Tibial nerve (tissue), 4 donors: ENCODE measurements around the gene DYRK1A.

Source experiments
- CTCF ChIP-seq, 5 experiments: fragments of 200-600 bp in 3 of 5; fragments of 450-650 bp in 2 of 5; sonication (generic) in 3 of 5; IDR thresholded peaks; one replicate each; pipeline ENCODE4 v1.5.1; 2016 to 2019; ENCODE audit warnings: antibody characterized with exemption in 5 of 5, mild to moderate bottlenecking in 3 of 5, moderate library complexity in 2 of 5
- EP300 ChIP-seq, 2 donors: sonication (generic); formaldehyde crosslinking; IDR thresholded peaks; one replicate each; pipeline ENCODE4 v1.6.1; 2017; ENCODE audit warnings: antibody characterized with exemption in 2 of 2, mild to moderate bottlenecking in 1 of 2

DNA sequence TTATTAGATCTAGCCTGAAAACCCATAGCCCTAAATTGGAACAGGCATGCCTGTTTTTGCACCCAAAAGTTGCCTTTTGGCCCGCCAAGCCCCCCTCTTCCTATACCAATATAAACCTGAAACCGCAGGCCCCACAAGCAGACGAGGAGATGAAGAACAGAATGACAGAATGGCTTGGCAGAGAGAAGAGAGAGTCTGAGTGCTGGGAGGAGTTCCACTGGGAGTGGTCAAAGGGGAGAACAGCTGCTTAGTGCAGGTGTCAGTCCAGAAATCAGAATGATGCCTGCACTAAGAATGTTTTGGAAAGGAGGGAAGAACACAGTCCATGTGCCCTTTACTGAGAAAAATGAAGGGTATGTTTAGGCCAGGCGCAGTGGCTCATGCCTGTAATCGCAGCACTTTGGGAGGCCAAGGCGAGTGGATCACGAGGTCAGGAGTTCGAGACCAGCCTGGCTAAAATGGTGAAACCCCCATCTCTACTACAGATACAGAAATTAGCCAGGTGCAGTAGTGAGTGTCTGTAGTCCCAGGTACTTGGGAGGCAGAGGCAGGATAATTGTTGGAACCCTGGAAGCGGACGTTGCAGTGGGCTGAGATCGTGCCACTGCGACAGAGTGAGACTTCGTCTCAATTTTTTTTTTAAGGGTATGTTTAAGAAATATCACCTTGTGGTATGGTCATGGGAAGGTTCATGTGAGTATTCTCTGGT, 9.4 kb downstream of the DYRK1A start:
- no peak for TF ChIP-seq CTCF (IDR thresholded peaks at IDR 0.05)
- no peak for TF ChIP-seq EP300 (IDR thresholded peaks at IDR 0.05)
